ENCODE data around the gene GPR21. TPM values are rescaled to one million over a fixed set of nuclear protein-coding genes. Genes with fewer than 3 reads are reported as not detected.

GPR21 gene
- total and polyA plus RNA-seq, 2 of the 13 experiments (the other 11 are each of a cell fraction or from before 2014, with no cell fraction given), result 0.29 to 0.32 TPM

- Histone ChIP-seq H3K4me1 (ENCODE audit: insufficient read depth, low read length) (peaks cover 13% of the 10 kb centered on the region), H3K27ac (ENCODE audit: extremely low read length, insufficient read depth, low read length) (no peak overlapping the region), H3K9ac (ENCODE audit: insufficient read depth, low read depth, low read length) (no peak overlapping the region), H3K4me2 (ENCODE audit: low read depth, low read length) (no peak overlapping the region), H2AFZ (ENCODE audit: low read length) (no peak overlapping the region), H3K27me3 (ENCODE audit: control insufficient read depth in 1 of 2, insufficient read depth in 2 of 2, low read length in 2 of 2) (no peaks in the 10 kb centered on the region), H3K36me3 (replicated peaks in 1 of 2; ENCODE audit: control insufficient read depth in 1 of 2, insufficient read depth in 2 of 2, low read length in 2 of 2) (peaks cover 7 to 40% of the 10 kb centered on the region in 2 experiments; a peak in 4 of 5 replicates), H3K9me3 (ENCODE audit: low read length) (no peaks in the 10 kb centered on the region), H4K20me1 (ENCODE audit: insufficient read depth, low read length) (no peaks in the 10 kb centered on the region), H3K79me2 (ENCODE audit: insufficient read depth, low read length) (no peaks in the 10 kb centered on the region), H3K4me3 (replicated peaks in 1 of 3; ENCODE audit: insufficient read depth in 1 of 3, low read depth in 2 of 3, low read length in 3 of 3) (no peak overlapping the region)
- FAIRE-seq (no peak), ATAC-seq (no peak), DNase-seq (ENCODE audit: low spot score) (no peak)
- in situ Hi-C loops (cut with HindIII; ENCODE audit: extremely low pct_ligation_motif_present, low pct_unique_long_range_greater_than_20kb), result no loop called here
- 96% methylated on average over 1 of the region's 1 CpG for WGBS (ENCODE audit: low lambda C conversion rate)
- BruUV-seq (replicated peaks), result no TSS peak
- CTCF ChIA-PET (ENCODE audit: low intra/inter-chr PET ratio, low total read pairs), result no interaction called here
- TF ChIP-seq PAWR (CRISPR knock-in tag; IDR thresholded peaks at IDR 0.05; ENCODE audit: borderline replicate concordance) (no peak), TGIF2 (CRISPR knock-in tag; IDR thresholded peaks at IDR 0.05) (no peak), ZNF709 (CRISPR knock-in tag; IDR thresholded peaks at IDR 0.05) (no peak), ZNF672 (CRISPR knock-in tag; IDR thresholded peaks at IDR 0.05) (no peak), ZNF660 (CRISPR knock-in tag; IDR thresholded peaks at IDR 0.05; ENCODE audit: borderline replicate concordance, low read depth) (no peak)
- intact Hi-C loops (cut with micrococcal nuclease; ENCODE audit: unreplicated experiment), result no loop called here
- POLR2A ChIA-PET, result no interaction called here
Measured at GRCh38 chr9:123016631-123017030, 16.8 kb upstream of the GPR21 start.

- ATAC-seq (no peak), FAIRE-seq (no peak), DNase-seq (ENCODE audit: low spot score) (no peak)
- H3K4me1 ChIP-seq (ENCODE audit: insufficient read depth, low read length), result peaks cover under 1% of the 10 kb centered on the region; the same call in 1 of the 2 replicates
- H3K9ac ChIP-seq (ENCODE audit: insufficient read depth, low read depth, low read length), result no peak overlapping the region
- ChIA-PET CTCF (ENCODE audit: low intra/inter-chr PET ratio, low total read pairs) (no interaction called here), POLR2A (interaction anchor here (0.6 kb wide), 1 partner anchor 109 kb away, joined by 3 read pairs; no protein-coding TSS in a partner anchor)
- peaks cover 7 to 35% of the 10 kb centered on the region in 2 experiments for H3K36me3 ChIP-seq (replicated peaks in 1 of 2; ENCODE audit: control insufficient read depth in 1 of 2, insufficient read depth in 2 of 2, low read length in 2 of 2)
- no peak overlapping the region for H3K4me2 ChIP-seq (ENCODE audit: low read depth, low read length)
- in situ Hi-C loops (cut with HindIII; ENCODE audit: extremely low pct_ligation_motif_present, low pct_unique_long_range_greater_than_20kb) (no loop called here), intact Hi-C loops (cut with micrococcal nuclease; ENCODE audit: unreplicated experiment) (no loop called here)
- 94% methylated on average over 2 of the region's 2 CpGs for WGBS (ENCODE audit: low lambda C conversion rate)
- H4K20me1 ChIP-seq (ENCODE audit: insufficient read depth, low read length), result no peaks in the 10 kb centered on the region
- no peaks in the 10 kb centered on the region for H3K27me3 ChIP-seq (ENCODE audit: control insufficient read depth in 1 of 2, insufficient read depth in 2 of 2, low read length in 2 of 2)
- no peak overlapping the region for H3K4me3 ChIP-seq (replicated peaks in 1 of 3; ENCODE audit: insufficient read depth in 1 of 3, low read depth in 2 of 3, low read length in 3 of 3)
- TF ChIP-seq MXD4 (CRISPR knock-in tag; IDR thresholded peaks at IDR 0.05), result no peak
- TF ChIP-seq THAP7 (CRISPR knock-in tag; IDR thresholded peaks at IDR 0.05), result no peak
- no peak for TF ChIP-seq ZNF343 (CRISPR knock-in tag; IDR thresholded peaks at IDR 0.05)
- no peak for TF ChIP-seq ZNF776 (CRISPR knock-in tag; IDR thresholded peaks at IDR 0.05)
- TF ChIP-seq NFKB2 (CRISPR knock-in tag; IDR thresholded peaks at IDR 0.05; ENCODE audit: borderline replicate concordance), result no peak
- no peak for TF ChIP-seq TARDBP (CRISPR knock-in tag; IDR thresholded peaks at IDR 0.05)
- no peaks in the 10 kb centered on the region for H3K79me2 ChIP-seq (ENCODE audit: insufficient read depth, low read length)
- no peaks in the 10 kb centered on the region for H3K9me3 ChIP-seq (ENCODE audit: low read length)
- BruUV-seq (replicated peaks), result no TSS peak
- no peak overlapping the region for H2AFZ ChIP-seq (ENCODE audit: low read length)
- H3K27ac ChIP-seq (ENCODE audit: extremely low read length, insufficient read depth, low read length), result no peak overlapping the region
Measured at GRCh38 chr9:123020796-123021195, 12.7 kb upstream of the GPR21 start.
